ENCODE measurements around the gene RPL32. TPM values are rescaled to one million over a fixed set of nuclear protein-coding genes. Genes with fewer than 3 reads are reported as not detected.
"Not testable (repeated sequence)": the region's sequence is repeated elsewhere in the genome, so short reads cannot be mapped to it uniquely, and the experiment has no call there.

Gene RPL32
- polyA plus RNA-seq, 3 donors, result 1,974 to 2,375 (median 2,193) TPM

GRCh38 chr3:12879191-12879815 is 37.9 kb upstream of the RPL32 start:
- no peak for DNase-seq (ENCODE audit: extremely low read depth in 1 of 11, low read depth in 9 of 11, low spot score in 4 of 11)

GRCh38 chr3:12878758-12879157 is 37.4 kb upstream of the RPL32 start:
- DNase-seq (ENCODE audit: extremely low read depth in 1 of 11, low read depth in 9 of 11, low spot score in 4 of 11), result not testable (repeated sequence)

- no peak for DNase-seq (ENCODE audit: extremely low read depth in 1 of 11, low read depth in 9 of 11, low spot score in 4 of 11)
These were observed 36.8 kb upstream of the RPL32 start for GRCh38 chr3:12878141-12878574.

GRCh38 chr3:12877040-12877439 is 35.7 kb upstream of the RPL32 start:
- no peak for DNase-seq (ENCODE audit: extremely low read depth in 1 of 11, low read depth in 9 of 11, low spot score in 4 of 11)

- DNase-seq (ENCODE audit: extremely low read depth in 1 of 11, low read depth in 9 of 11, low spot score in 4 of 11), result peak in 3 of 11 donors; percentile 33 to 50 (median 41)
These were observed 34.8 kb upstream of the RPL32 start for GRCh38 chr3:12875857-12876836.

GRCh38 chr3:12871404-12871983 is 30.1 kb upstream of the RPL32 start:
- DNase-seq (ENCODE audit: extremely low read depth in 1 of 11, low read depth in 9 of 11, low spot score in 4 of 11), result no peak

- DNase-seq (ENCODE audit: extremely low read depth in 1 of 11, low read depth in 9 of 11, low spot score in 4 of 11), result no peak
These were observed 29.6 kb upstream of the RPL32 start for GRCh38 chr3:12870942-12871341.

- peak in 2 of 11 donors; percentile 23 to 48 for DNase-seq (ENCODE audit: extremely low read depth in 1 of 11, low read depth in 9 of 11, low spot score in 4 of 11)
These were observed 27.8 kb upstream of the RPL32 start for GRCh38 chr3:12869035-12869621.

GRCh38 chr3:12868039-12869034 is 27.0 kb upstream of the RPL32 start:
- peak in 10 of 11 donors; percentile 56 to 84 (median 76) for DNase-seq (ENCODE audit: extremely low read depth in 1 of 11, low read depth in 9 of 11, low spot score in 4 of 11)

GRCh38 chr3:12866836-12867235 is 25.5 kb upstream of the RPL32 start:
- DNase-seq (ENCODE audit: extremely low read depth in 1 of 11, low read depth in 9 of 11, low spot score in 4 of 11), result no peak

GRCh38 chr3:12865271-12865670 is 23.9 kb upstream of the RPL32 start:
- DNase-seq (ENCODE audit: extremely low read depth in 1 of 11, low read depth in 9 of 11, low spot score in 4 of 11), result no peak

GRCh38 chr3:12862387-12862786 is 21.0 kb upstream of the RPL32 start:
- DNase-seq (ENCODE audit: extremely low read depth in 1 of 11, low read depth in 9 of 11, low spot score in 4 of 11), result no peak

GRCh38 chr3:12861611-12862010 is 20.2 kb upstream of the RPL32 start:
- no peak for DNase-seq (ENCODE audit: extremely low read depth in 1 of 11, low read depth in 9 of 11, low spot score in 4 of 11)

- no peak for DNase-seq (ENCODE audit: extremely low read depth in 1 of 11, low read depth in 9 of 11, low spot score in 4 of 11)
These were observed 18.5 kb upstream of the RPL32 start for GRCh38 chr3:12859840-12860239.

GRCh38 chr3:12856626-12857025 is 15.3 kb upstream of the RPL32 start:
- DNase-seq (ENCODE audit: extremely low read depth in 1 of 11, low read depth in 9 of 11, low spot score in 4 of 11), result no peak

GRCh38 chr3:12854565-12854964 is 13.2 kb upstream of the RPL32 start:
- no peak for DNase-seq (ENCODE audit: extremely low read depth in 1 of 11, low read depth in 9 of 11, low spot score in 4 of 11)

- not testable (repeated sequence) for DNase-seq (ENCODE audit: extremely low read depth in 1 of 11, low read depth in 9 of 11, low spot score in 4 of 11)
These were observed 12.5 kb upstream of the RPL32 start for GRCh38 chr3:12853847-12854246.

- no peak for DNase-seq (ENCODE audit: extremely low read depth in 1 of 11, low read depth in 9 of 11, low spot score in 4 of 11)
These were observed 10.8 kb upstream of the RPL32 start for GRCh38 chr3:12852201-12852600.

All from renal cortex interstitium (tissue), 11 donors.